ENCODE data around the gene PLEKHN1.
"Not testable (repeated sequence)": the region's sequence is repeated elsewhere in the genome, so short reads cannot be mapped to it uniquely, and the experiment has no call there.

PLEKHN1 gene

GRCh38 chr1:1013105-1013921 is 47.0 kb downstream of the PLEKHN1 start, which contains the start of gene ISG15:
Gene ISG15, plus strand, starts transcription at chr1:1013497. Its CDS starts 77 bp downstream, at chr1:1013574.
- DNase-seq, result peak; percentile 91

- peak; percentile 46 for DNase-seq
Measured at GRCh38 chr1:1013922-1014648, 47.8 kb downstream of the PLEKHN1 start.

GRCh38 chr1:1014799-1015681 is 48.8 kb downstream of the PLEKHN1 start:
- no peak for DNase-seq

GRCh38 chr1:1017397-1018320 is 51.4 kb downstream of the PLEKHN1 start:
- not testable (repeated sequence) for DNase-seq

- DNase-seq, result not testable (repeated sequence)
Measured at GRCh38 chr1:1018321-1018685, 52.0 kb downstream of the PLEKHN1 start.

- DNase-seq, result peak; percentile 82
Measured at GRCh38 chr1:1019122-1019999, 53.1 kb downstream of the PLEKHN1 start.

- no peak for DNase-seq
Measured at GRCh38 chr1:1020000-1020404, 53.7 kb downstream of the PLEKHN1 start, which contains the start of gene AGRN. Gene AGRN, plus strand, starts transcription at chr1:1020120. Its CDS starts 53 bp downstream, at chr1:1020173.

- peak; percentile 36 for DNase-seq
Measured at GRCh38 chr1:1020415-1021009, 54.2 kb downstream of the PLEKHN1 start.

- no peak for DNase-seq
Measured at GRCh38 chr1:1021010-1021919, 55.0 kb downstream of the PLEKHN1 start.

- DNase-seq, result no peak
Measured at GRCh38 chr1:1021920-1022259, 55.6 kb downstream of the PLEKHN1 start.

GRCh38 chr1:1022302-1023009 is 56.2 kb downstream of the PLEKHN1 start:
- no peak for DNase-seq

- no peak for DNase-seq
Measured at GRCh38 chr1:1023700-1024099, 57.4 kb downstream of the PLEKHN1 start.

- no peak for DNase-seq
Measured at GRCh38 chr1:1024149-1024770, 58.0 kb downstream of the PLEKHN1 start.

- no peak for DNase-seq
Measured at GRCh38 chr1:1024771-1025699, 58.8 kb downstream of the PLEKHN1 start.
